A549 treated with DMSO at 1 μM for 4 hours (cell line): ENCODE measurements around the gene CLDN22. TPM values are rescaled to one million over a fixed set of nuclear protein-coding genes. Genes with fewer than 3 reads are reported as not detected.

Source experiments
- total RNA-seq: library from RNA; stranded (reverse); fragments of 200-300 nt; extraction: Qiagen RNA extraction; gene quantifications from 5 replicates; pipeline ENCODE4 v1.2.3, GENCODE V29; 2022; ENCODE audit warnings: low read depth

Gene CLDN22
- not detected in 5 replicates for total RNA-seq

GRCh38 chr4:183320211-183321059, at the start of gene CLDN22:
Gene CLDN22 (minus strand): TSS chr4:183320276. CDS start chr4:183320218, 58 bp downstream.

GRCh38 chr4:183322326-183322725, 2.2 kb upstream of the CLDN22 start, which contains the start of gene CLDN24:
Gene CLDN24 (minus strand): TSS chr4:183322426. CDS start chr4:183322426, 0 bp downstream.

Other genes starting within 250 kb of the CLDN22 start
- gene WWC2, start 221.0 kb downstream of the CLDN22 start, total RNA-seq: 13.5 to 20.7 TPM (median 17.0 TPM) in 5 replicates
- not detected in 5 replicates for gene CLDN24, start 2.1 kb upstream of the CLDN22 start, total RNA-seq
- 11.1 to 14.2 TPM (median 11.6 TPM) in 5 replicates for gene CDKN2AIP, start 124.4 kb upstream of the CLDN22 start, total RNA-seq
- gene ING2, start 184.8 kb upstream of the CLDN22 start, total RNA-seq: 9.9 to 11.4 TPM (median 10.9 TPM) in 5 replicates